Omental fat pad (tissue), 4 donors: ENCODE results near the gene LAMTOR3. TPM values are rescaled to one million over a fixed set of nuclear protein-coding genes. Genes with fewer than 3 reads are reported as not detected.
A peak's percentile ranks its signal among the peaks of the same experiment; 100 is the strongest.

Source experiments
- ATAC-seq: fragments of 150-250 bp; one replicate; pipeline ENCODE4 v1.9.1; 2016; ENCODE audit warnings: mild to moderate bottlenecking, moderate library complexity; ENCODE audit not compliant: low FRiP score
- DNase-seq: peaks from one replicate; pipeline ENCODE4 v3.0.0-alpha.2; 2019; ENCODE audit warnings: low spot score
- total RNA-seq, 4 donors: library from RNA; depleted of rRNA; stranded (reverse); fragments of >200 nt; gene quantifications; one replicate each; pipeline ENCODE4 v1.1.0, GENCODE V29; 2016
- TF ChIP-seq, protein P1 (sequence below), 3 donors: fragments of 450-650 bp; IDR thresholded peaks; one replicate each; pipeline ENCODE4 v1.5.1; 2016 to 2017; ENCODE audit warnings: antibody characterized with exemption in 3 of 3, mild to moderate bottlenecking in 3 of 3, moderate library complexity in 2 of 3

LAMTOR3 gene
- total RNA-seq, 4 donors from 2014 or later, result 41.3 to 48.9 (median 43.6) TPM

DNA sequence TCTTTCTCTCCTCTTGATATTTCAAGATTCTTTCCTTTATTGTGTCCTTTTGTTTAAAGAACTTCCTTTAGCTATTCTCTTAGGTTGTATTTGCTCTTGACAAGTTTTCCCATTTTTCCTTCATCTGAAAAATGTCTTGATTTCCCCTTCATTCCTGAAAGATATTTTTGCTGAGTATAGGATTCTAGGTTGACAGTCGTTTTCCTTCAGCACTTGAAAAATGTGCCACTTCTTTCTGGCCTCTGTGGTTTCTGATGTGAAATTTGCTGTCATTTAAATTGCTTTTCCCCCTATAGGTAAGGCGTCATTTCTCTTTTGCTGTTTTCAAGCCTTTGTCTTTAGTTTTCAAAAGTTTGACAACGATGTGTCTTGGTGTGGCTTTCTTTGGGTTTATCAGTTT is 23.3 kb upstream of the LAMTOR3 start:
- DNase-seq, result no peak
- TF ChIP-seq, protein P1, sequence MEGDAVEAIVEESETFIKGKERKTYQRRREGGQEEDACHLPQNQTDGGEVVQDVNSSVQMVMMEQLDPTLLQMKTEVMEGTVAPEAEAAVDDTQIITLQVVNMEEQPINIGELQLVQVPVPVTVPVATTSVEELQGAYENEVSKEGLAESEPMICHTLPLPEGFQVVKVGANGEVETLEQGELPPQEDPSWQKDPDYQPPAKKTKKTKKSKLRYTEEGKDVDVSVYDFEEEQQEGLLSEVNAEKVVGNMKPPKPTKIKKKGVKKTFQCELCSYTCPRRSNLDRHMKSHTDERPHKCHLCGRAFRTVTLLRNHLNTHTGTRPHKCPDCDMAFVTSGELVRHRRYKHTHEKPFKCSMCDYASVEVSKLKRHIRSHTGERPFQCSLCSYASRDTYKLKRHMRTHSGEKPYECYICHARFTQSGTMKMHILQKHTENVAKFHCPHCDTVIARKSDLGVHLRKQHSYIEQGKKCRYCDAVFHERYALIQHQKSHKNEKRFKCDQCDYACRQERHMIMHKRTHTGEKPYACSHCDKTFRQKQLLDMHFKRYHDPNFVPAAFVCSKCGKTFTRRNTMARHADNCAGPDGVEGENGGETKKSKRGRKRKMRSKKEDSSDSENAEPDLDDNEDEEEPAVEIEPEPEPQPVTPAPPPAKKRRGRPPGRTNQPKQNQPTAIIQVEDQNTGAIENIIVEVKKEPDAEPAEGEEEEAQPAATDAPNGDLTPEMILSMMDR (IDR thresholded peaks at IDR 0.05), result no peak
- no peak for ATAC-seq

GRCh38 chr4:99915449-99915848 is 21.2 kb upstream of the LAMTOR3 start:
- TF ChIP-seq, protein P1 (IDR thresholded peaks at IDR 0.05), result no peak
- DNase-seq (no peak), ATAC-seq (no peak)

DNA sequence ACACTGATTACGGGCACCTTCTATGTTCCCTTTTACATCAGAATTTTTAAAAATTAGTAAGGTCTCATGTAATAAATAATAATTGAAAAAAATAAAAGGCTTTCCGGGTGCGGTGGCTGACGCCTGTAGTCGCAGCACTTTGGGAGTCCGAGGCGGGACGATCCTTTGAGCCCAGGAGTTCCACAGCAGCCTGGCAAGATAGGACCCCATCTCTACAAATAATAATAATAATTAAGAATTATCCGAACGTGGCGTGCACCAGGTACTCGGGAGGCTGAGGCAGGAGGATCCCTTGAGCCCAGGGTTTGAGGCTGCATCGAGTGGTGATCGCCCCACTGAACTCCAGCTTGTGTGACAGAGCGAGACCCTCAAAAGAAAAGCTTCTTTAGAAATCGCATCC is 771 bp upstream of the LAMTOR3 start:
- no peak for DNase-seq
- TF ChIP-seq, protein P1 (IDR thresholded peaks at IDR 0.05), result no peak
- ATAC-seq, result no peak

GRCh38 chr4:99893839-99894160 is 427 bp downstream of the LAMTOR3 start:
- TF ChIP-seq, protein P1 (IDR thresholded peaks at IDR 0.05), result no peak
- no peak for DNase-seq
- peak; percentile 78 for ATAC-seq

DNA sequence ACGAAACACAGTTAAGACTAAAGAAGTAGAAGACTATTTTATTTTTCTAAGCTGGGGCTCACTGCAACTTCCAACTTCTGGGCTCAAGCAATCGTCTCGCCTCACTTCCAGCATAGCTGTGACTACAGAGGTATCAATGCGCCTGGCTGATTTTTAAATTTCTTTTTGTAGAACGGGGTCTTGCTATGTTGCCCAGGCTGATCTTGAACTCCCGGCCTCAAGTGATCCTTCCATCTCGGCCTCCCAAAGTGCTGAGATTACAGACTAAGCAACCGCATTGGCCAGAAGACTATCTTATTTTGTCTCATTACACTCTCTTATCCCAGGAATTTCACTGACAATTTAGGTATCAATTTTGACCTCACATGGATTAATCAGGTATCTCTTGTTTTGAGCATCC is 1.2 kb downstream of the LAMTOR3 start:
- ATAC-seq (no peak), DNase-seq (no peak)
- TF ChIP-seq, protein P1 (IDR thresholded peaks at IDR 0.05), result no peak

DNA sequence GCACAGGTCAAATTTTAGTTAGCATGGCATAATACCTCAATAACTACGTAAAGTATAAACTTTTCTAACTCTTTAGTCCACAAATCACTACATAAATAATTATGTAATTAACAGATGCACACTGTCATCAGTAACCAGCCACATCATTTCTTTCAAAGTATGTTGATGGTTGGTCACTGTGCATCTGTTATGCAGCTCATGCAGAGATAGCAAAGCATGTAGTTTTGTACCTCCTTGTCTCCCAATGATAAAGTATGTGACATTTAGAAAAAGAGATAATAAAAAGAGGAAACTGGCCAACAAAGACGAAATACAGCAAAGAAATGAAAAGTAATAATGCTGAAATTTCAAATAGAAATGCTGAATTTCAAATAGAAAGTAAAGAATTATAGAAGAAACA is 2.9 kb downstream of the LAMTOR3 start:
- TF ChIP-seq, protein P1 (IDR thresholded peaks at IDR 0.05), result no peak
- DNase-seq, result no peak
- no peak for ATAC-seq

GRCh38 chr4:99887837-99888236 is 6.4 kb downstream of the LAMTOR3 start:
- ATAC-seq, result no peak

More at GRCh38 chr4:99887837-99888236, 6.4 kb downstream of the LAMTOR3 start:
- DNase-seq, result no peak
- TF ChIP-seq, protein P1 (IDR thresholded peaks at IDR 0.05), result no peak
